WTC11 (cell line): Measurements from ENCODE around the gene LRCH4.

ENCODE experiments used
- FOXJ3 ChIP-seq: sonication (generic); formaldehyde crosslinking; IDR thresholded peaks from 2 replicates; pipeline ENCODE4 v1.9.0; 2021; ENCODE audit warnings: missing genetic modification reagents, mild to moderate bottlenecking, borderline replicate concordance
- JUN ChIP-seq: sonication (generic); formaldehyde crosslinking; IDR thresholded peaks from 2 replicates; pipeline ENCODE4 v1.8.0; 2023; ENCODE audit warnings: mild to moderate bottlenecking, missing genetic modification reagents
- MXD4 ChIP-seq: fragments of 250-450 bp; sonication (Bioruptor Pico); IDR thresholded peaks from 2 replicates; pipeline ENCODE4 v1.8.0; 2021; ENCODE audit warnings: mild to moderate bottlenecking, moderate library complexity, borderline replicate concordance
- OVOL2 ChIP-seq: fragments of 250-450 bp; sonication (Bioruptor Pico); IDR thresholded peaks from 2 replicates; pipeline ENCODE4 v1.9.0; 2021; ENCODE audit warnings: mild to moderate bottlenecking, borderline replicate concordance
- PRRX2 ChIP-seq: fragments of 250-450 bp; sonication (Bioruptor Pico); IDR thresholded peaks from 2 replicates; pipeline ENCODE4 v1.8.0; 2021; ENCODE audit warnings: mild to moderate bottlenecking
- TEAD4 ChIP-seq: sonication (generic); formaldehyde crosslinking; IDR thresholded peaks from 2 replicates; pipeline ENCODE4 v1.8.0; 2022; ENCODE audit warnings: mild to moderate bottlenecking, missing genetic modification reagents
- ZNF232 ChIP-seq: sonication (generic); formaldehyde crosslinking; IDR thresholded peaks from 2 replicates; pipeline ENCODE4 v1.8.0; 2022; ENCODE audit warnings: mild to moderate bottlenecking, missing genetic modification reagents
- ZNF263 ChIP-seq: sonication (generic); formaldehyde crosslinking; IDR thresholded peaks from 2 replicates; pipeline ENCODE4 v1.8.1; 2022; ENCODE audit warnings: low read depth, mild to moderate bottlenecking, moderate library complexity, missing genetic modification reagents
- TF ChIP-seq, protein P1 (sequence below): fragments of 200-600 bp; IDR thresholded peaks from 2 replicates; pipeline ENCODE4 v1.8.0; 2022; ENCODE audit warnings: antibody characterized with exemption
- TF ChIP-seq, protein P2 (sequence below): sonication (generic); formaldehyde crosslinking; IDR thresholded peaks from 2 replicates; pipeline ENCODE4 v1.8.1; 2023; ENCODE audit warnings: mild to moderate bottlenecking, missing genetic modification reagents
- TF ChIP-seq, protein P3 (sequence below): sonication (generic); formaldehyde crosslinking; IDR thresholded peaks from 2 replicates; pipeline ENCODE4 v1.8.1; 2023; ENCODE audit warnings: mild to moderate bottlenecking, missing genetic modification reagents, moderate library complexity
- TF ChIP-seq, protein P4 (sequence below): fragments of 250-450 bp; sonication (Bioruptor Pico); IDR thresholded peaks from 2 replicates; pipeline ENCODE4 v1.8.0; 2021; ENCODE audit warnings: mild to moderate bottlenecking
- TF ChIP-seq, protein P5 (sequence below): sonication (generic); formaldehyde crosslinking; IDR thresholded peaks from 2 replicates; pipeline ENCODE4 v1.8.0; 2023; ENCODE audit warnings: missing genetic modification reagents
- TF ChIP-seq, protein P6 (sequence below): sonication (generic); formaldehyde crosslinking; IDR thresholded peaks from 2 replicates; pipeline ENCODE4 v1.8.0; 2022; ENCODE audit warnings: mild to moderate bottlenecking, missing genetic modification reagents

DNA sequence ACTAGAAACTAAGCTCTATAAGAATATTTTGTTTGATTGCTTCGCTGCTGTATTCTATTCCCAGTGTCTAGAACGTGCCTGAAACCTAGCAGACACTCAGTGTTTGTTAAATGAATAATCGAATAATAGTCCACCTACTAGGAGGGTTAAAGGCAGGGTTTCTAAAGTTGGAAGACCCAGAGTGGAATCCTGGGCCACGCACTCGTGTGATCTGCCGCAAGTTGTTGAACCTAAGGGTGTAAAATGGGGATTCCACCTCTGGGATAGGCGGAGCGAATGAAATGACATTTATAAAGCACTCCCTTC lies 47.6 kb downstream of the LRCH4 start:
- TF ChIP-seq, protein P1, sequence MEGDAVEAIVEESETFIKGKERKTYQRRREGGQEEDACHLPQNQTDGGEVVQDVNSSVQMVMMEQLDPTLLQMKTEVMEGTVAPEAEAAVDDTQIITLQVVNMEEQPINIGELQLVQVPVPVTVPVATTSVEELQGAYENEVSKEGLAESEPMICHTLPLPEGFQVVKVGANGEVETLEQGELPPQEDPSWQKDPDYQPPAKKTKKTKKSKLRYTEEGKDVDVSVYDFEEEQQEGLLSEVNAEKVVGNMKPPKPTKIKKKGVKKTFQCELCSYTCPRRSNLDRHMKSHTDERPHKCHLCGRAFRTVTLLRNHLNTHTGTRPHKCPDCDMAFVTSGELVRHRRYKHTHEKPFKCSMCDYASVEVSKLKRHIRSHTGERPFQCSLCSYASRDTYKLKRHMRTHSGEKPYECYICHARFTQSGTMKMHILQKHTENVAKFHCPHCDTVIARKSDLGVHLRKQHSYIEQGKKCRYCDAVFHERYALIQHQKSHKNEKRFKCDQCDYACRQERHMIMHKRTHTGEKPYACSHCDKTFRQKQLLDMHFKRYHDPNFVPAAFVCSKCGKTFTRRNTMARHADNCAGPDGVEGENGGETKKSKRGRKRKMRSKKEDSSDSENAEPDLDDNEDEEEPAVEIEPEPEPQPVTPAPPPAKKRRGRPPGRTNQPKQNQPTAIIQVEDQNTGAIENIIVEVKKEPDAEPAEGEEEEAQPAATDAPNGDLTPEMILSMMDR, result no peak
- no peak for TF ChIP-seq OVOL2
- TF ChIP-seq, protein P2, sequence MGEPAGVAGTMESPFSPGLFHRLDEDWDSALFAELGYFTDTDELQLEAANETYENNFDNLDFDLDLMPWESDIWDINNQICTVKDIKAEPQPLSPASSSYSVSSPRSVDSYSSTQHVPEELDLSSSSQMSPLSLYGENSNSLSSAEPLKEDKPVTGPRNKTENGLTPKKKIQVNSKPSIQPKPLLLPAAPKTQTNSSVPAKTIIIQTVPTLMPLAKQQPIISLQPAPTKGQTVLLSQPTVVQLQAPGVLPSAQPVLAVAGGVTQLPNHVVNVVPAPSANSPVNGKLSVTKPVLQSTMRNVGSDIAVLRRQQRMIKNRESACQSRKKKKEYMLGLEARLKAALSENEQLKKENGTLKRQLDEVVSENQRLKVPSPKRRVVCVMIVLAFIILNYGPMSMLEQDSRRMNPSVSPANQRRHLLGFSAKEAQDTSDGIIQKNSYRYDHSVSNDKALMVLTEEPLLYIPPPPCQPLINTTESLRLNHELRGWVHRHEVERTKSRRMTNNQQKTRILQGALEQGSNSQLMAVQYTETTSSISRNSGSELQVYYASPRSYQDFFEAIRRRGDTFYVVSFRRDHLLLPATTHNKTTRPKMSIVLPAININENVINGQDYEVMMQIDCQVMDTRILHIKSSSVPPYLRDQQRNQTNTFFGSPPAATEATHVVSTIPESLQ (CRISPR knock-in tag), result no peak
- TF ChIP-seq, protein P3, sequence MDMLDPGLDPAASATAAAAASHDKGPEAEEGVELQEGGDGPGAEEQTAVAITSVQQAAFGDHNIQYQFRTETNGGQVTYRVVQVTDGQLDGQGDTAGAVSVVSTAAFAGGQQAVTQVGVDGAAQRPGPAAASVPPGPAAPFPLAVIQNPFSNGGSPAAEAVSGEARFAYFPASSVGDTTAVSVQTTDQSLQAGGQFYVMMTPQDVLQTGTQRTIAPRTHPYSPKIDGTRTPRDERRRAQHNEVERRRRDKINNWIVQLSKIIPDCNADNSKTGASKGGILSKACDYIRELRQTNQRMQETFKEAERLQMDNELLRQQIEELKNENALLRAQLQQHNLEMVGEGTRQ (CRISPR knock-in tag), result no peak
- no peak for TF ChIP-seq FOXJ3 (CRISPR knock-in tag)
- TF ChIP-seq ZNF263 (CRISPR knock-in tag), result no peak
- TF ChIP-seq, protein P4, sequence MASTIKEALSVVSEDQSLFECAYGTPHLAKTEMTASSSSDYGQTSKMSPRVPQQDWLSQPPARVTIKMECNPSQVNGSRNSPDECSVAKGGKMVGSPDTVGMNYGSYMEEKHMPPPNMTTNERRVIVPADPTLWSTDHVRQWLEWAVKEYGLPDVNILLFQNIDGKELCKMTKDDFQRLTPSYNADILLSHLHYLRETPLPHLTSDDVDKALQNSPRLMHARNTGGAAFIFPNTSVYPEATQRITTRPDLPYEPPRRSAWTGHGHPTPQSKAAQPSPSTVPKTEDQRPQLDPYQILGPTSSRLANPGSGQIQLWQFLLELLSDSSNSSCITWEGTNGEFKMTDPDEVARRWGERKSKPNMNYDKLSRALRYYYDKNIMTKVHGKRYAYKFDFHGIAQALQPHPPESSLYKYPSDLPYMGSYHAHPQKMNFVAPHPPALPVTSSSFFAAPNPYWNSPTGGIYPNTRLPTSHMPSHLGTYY (CRISPR knock-in tag), result no peak
- TF ChIP-seq MXD4, result no peak
- TF ChIP-seq, protein P5, sequence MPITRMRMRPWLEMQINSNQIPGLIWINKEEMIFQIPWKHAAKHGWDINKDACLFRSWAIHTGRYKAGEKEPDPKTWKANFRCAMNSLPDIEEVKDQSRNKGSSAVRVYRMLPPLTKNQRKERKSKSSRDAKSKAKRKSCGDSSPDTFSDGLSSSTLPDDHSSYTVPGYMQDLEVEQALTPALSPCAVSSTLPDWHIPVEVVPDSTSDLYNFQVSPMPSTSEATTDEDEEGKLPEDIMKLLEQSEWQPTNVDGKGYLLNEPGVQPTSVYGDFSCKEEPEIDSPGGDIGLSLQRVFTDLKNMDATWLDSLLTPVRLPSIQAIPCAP (CRISPR knock-in tag), result no peak
- TF ChIP-seq ZNF232 (CRISPR knock-in tag), result no peak
- no peak for TF ChIP-seq JUN (CRISPR knock-in tag)
- TF ChIP-seq, protein P6, sequence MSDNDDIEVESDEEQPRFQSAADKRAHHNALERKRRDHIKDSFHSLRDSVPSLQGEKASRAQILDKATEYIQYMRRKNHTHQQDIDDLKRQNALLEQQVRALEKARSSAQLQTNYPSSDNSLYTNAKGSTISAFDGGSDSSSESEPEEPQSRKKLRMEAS (CRISPR knock-in tag), result no peak
- TF ChIP-seq PRRX2 (CRISPR knock-in tag), result no peak
- TF ChIP-seq TEAD4 (CRISPR knock-in tag), result no peak
